Activated CD4-positive, CD25-positive, alpha-beta regulatory T cell (primary cell): ENCODE measurements around the gene HUWE1.

Experiments used
- DNase-seq, 4 experiments: peaks; one replicate each; lab custom pipeline; 2025; lab: John Stamatoyannopoulos, UW

The HUWE1 gene

GRCh38 chrX:53684415-53685192 lies 1.9 kb downstream of the HUWE1 start:
- DNase-seq, result no peak

- DNase-seq, result peak; percentile 78 to 86 (median 84)
Measured at GRCh38 chrX:53683556-53684414, 2.7 kb downstream of the HUWE1 start.

GRCh38 chrX:53682885-53683555 lies 3.5 kb downstream of the HUWE1 start:
- DNase-seq, result peak in 2 of 4 experiments; percentile 1 to 12

DNA sequence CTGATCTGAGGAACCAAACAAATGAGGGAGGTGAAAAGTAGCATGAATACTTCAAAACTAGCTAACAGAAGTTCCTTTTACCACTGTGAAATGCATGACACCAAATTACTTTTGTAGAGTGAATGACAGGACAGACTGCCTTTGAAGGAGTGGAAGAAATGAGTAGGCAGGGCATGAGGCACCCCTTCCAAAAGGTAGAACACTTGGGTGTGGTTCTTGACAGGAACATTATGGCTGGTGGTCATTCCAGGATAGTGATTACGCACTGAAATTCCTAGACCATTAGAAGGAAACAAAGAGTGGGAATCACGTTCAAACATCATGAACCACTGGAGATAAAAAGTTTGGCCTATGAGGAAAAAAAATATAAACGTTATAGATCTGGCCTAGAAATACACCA lies 4.9 kb downstream of the HUWE1 start:
- no peak for DNase-seq

DNA sequence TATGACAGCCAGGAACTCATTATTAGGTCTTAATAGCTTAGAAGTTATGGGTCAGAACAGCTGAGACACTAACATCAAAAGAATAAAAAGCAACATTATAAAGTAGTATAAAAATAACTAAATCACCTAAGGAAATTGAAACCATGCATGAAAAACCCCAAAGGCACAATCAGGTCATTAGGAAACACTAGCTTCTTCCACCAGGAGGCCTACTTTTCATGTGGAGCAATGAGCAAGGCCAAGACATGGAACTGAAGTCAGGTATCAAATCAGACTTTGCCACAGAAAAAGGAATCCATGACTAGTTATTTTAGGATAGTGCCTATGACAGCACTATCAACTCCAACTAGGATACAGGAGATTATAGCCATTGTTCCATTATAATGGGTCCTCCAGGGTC lies 7.9 kb downstream of the HUWE1 start:
- no peak for DNase-seq

DNA sequence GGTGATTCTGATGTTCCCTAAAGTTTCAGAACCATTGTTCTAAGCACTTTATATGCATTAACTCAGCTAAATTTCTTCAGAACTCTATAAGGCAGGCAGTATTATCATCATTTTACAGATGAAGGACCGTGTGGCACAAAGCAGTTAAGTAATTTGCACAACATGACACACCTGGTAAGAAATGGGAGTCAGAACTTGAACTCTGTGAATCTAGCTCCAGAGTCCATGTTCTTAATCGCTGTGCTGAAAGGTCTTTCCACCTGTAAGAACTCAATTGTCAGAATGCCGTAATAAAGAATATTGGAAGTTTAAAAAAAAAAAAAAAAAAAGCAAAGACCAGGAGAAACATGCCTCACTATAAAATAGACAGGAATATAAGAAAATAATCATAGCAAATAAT lies 9.2 kb downstream of the HUWE1 start:
- DNase-seq, result no peak

GRCh38 chrX:53674581-53674980 lies 11.9 kb downstream of the HUWE1 start:
- DNase-seq, result no peak

GRCh38 chrX:53669258-53669657 lies 17.3 kb downstream of the HUWE1 start:
- DNase-seq, result no peak

- DNase-seq, result no peak
Measured at GRCh38 chrX:53666171-53666570, 20.3 kb downstream of the HUWE1 start.

DNA sequence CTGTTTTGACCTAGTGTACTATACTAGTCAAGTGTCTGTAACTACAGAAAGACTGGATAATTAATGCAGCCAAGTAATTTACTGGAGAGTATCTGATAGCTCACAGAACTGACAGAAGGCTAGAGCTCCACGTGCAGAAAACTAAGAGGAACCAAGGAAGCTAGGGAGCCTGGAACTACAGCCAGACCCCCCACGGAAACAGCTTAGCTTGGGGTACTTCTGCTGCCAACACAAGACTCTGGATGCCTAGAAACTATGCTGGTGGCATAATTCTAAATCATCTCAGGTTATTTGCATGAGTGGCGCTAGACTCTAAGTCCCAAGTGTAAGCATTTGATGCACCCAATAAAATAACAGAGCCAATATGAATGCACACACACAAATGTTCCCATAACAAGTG lies 26.5 kb downstream of the HUWE1 start:
- DNase-seq, result no peak

GRCh38 chrX:53659039-53659438 lies 27.5 kb downstream of the HUWE1 start:
- no peak for DNase-seq

DNA sequence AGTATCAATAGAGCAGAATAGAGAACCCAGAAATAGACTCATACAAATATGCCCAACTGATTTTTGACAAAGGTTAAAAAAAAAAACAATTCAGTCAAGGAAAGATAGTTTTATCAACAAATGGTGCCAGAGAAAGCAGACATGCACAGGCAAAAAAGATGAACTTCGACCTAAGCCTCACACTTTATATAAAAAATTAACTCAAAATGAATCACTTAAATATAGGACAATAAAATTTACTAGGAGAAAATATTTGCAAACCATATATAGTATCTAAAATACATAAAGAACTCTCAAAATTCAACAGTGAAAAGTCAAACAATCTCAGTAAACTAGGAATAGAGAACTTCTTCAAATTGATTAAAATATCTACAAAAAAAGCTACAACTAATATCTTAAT lies 29.7 kb downstream of the HUWE1 start:
- DNase-seq, result no peak

DNA sequence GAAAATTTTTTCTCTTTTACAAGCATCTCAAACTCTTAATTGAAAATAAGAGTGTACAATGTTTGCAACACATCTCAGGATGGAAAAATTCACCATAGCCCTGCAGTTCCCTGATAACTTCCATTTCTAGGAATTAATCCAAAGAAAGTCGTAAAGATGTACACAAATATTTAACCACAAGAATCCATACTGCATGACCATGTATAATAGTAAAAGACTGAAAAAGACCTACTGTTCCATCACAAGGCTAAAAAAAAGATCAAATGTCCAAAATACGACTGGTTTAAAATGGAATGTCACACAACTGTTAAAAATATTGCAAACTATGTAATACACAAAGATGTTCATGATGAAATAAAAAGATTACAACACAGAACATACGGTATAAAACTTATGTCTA lies 32.1 kb downstream of the HUWE1 start:
- DNase-seq, result no peak

DNA sequence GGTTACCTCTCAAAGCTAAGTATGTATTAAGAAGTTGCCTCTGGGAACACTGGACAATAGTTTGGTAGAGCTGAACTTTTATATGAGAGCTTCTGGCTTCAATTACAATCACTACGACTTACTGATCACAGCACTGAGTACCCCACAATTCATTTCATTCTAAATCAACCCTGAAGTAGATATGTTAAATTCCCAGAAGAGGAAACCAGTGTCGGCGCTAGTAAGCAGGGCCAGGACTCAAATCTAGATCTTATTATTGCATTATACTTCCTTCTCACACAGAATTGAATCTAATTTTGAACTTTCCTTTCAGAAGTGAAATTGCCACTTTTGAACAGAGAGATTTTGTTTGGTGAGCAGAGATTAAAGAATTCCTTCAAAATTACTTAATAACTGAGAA lies 41.8 kb downstream of the HUWE1 start:
- no peak for DNase-seq

GRCh38 chrX:53642337-53642736 lies 44.2 kb downstream of the HUWE1 start:
- DNase-seq, result no peak

- DNase-seq, result no peak
Measured at GRCh38 chrX:53639257-53639656, 47.3 kb downstream of the HUWE1 start.

GRCh38 chrX:53637479-53637878 lies 49.0 kb downstream of the HUWE1 start:
- no peak for DNase-seq

DNA sequence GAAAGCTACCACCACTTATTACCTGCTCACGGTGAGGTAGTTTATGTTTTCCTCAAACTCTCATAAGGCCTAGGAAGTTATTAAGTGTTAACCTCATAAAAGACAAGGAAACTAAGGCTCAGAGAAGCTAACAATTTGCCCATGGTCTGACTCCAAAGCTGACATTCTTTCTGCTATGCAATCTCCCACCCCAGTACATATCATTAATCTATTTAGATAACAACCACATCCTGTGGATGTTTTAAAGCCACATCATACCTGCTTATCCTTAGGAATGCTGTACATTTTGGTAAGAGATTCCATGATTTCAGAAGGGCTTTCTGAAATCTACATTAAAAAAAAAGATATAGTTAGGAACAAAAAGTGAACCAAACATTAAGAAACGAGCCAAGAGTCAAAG lies 55.4 kb downstream of the HUWE1 start:
- no peak for DNase-seq

GRCh38 chrX:53630261-53630660 lies 56.3 kb downstream of the HUWE1 start:
- DNase-seq, result no peak

DNA sequence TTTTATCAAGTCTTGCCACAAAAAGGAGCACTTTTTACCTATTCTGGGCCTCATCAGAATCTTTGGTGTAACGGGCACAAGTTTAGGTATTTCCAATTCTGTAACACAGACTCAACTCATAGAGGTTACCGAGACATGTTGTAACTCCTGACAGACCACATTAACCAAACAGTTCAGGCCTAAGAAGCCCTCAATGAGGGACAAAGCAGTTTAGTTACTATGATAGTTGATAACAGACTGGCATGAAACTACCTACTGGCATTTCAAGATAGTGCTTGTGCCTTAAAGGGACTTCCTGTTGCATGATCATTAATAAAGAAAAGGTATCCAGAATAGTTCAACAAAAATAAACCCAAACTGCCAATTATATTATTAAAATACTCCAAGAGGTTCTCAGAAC lies 64.1 kb downstream of the HUWE1 start:
- DNase-seq, result no peak

DNA sequence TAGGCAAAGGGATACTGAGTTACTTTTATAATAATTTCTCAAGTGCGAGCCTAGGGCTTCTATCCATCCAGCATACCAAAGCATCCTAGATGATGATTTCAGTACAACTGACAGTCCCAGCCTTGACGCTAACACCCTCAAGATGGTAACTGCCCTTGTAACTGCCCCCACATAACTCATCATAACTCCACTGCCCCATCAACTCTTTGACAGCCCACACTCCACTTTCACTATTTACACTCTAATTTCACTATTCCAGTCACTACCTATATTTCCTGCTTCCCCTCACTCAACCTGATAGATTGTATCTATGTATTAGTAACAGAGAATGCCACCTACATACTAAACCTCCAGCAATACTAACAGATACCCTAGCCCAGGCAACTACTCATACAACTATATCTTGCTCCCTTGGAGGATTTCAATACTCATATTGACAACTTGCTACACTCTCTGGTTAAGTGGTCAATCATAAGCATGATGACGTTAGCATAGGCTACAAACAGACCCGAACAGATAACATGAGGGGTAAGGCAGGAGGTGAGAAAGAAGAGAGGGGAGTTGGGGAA lies 65.0 kb downstream of the HUWE1 start:
- DNase-seq, result no peak

GRCh38 chrX:53616946-53617345 lies 69.6 kb downstream of the HUWE1 start:
- DNase-seq, result no peak
